HK-2 (cell line): Measurements from ENCODE around the gene TBX21.
A peak's percentile ranks its signal among the peaks of the same experiment; 100 is the strongest.

Experiments used
- DNase-seq: peaks from one replicate; pipeline ENCODE4 v3.0.0-alpha.2; 2018; ENCODE audit not compliant: unreplicated experiment

TBX21 gene

GRCh38 chr17:47698749-47699535, 34.1 kb upstream of the TBX21 start:
- peak; percentile 77 for DNase-seq

- no peak for DNase-seq
Measured at GRCh38 chr17:47699536-47699840, 33.5 kb upstream of the TBX21 start.

DNA sequence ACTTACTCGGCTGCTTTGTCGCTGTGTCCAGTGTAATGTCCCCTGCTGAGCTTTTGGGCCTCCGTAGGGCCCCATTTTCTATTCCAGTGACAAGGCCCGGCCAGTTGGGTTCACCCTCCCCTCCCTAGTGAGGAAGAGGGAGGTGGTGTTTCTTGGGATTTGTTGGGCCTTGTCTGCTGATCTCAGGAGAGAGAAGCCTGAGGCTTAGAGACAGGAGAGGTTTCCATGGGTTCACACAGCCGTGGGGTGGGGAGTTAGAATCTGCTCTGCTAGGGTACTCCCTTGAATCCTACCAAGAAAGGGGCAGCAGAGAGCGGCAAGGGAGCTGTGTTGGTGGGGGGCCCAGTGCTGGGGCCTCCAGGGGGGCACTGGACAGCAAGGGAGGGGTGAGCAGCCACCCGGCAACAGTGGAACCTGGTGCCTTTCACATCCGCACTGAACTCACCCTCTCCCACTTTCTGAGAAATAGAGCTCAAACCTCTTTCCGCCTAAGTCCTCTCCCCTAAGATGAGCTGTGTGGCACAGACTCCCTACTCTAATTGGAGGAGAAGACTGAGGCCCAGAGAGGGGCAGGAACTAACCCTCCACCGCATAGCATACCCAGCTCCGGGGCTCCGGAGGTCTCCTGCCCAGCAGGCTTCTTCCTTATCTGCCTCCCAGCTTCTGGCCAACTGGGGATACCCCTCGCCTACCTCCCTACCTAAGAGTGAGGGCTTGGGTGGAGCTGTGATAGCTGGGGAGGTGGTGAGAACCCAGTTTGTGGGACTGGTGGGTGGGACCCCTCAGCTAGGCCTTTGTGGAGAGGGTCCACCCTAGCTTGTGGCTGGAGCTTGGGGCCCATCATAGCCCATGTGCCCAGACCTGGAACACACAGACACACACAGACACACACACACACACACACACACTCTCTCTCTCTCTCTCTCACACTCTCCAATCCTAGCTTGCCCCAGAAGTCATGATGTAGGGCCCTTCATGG, 32.3 kb upstream of the TBX21 start:
- DNase-seq: no peak

DNA sequence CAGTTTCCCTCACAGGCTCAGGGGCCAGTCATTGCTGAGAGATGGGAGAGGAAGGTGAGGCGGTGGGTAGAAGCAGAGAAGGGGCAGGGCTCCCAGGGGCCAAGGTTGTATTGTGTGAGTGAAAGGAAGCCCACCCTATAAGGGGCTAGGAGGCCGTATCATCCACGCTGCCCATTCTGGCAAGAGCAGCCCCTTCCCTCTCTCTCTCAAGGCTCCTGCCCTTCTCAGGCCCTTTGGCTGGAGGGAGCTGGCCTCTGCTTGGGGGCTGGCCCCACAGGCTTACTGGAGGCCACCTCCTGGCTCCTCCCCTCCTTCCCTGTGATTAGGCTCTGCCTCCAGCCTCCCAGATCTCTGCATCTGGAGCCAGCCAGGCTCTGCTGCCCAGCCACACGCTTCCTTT, 31.4 kb upstream of the TBX21 start:
- no peak for DNase-seq

GRCh38 chr17:47702391-47702995, 30.5 kb upstream of the TBX21 start:
- DNase-seq: no peak

- DNase-seq: no peak
Measured at GRCh38 chr17:47703191-47703591, 29.8 kb upstream of the TBX21 start.

GRCh38 chr17:47703671-47704070, 29.4 kb upstream of the TBX21 start:
- no peak for DNase-seq

- no peak for DNase-seq
Measured at GRCh38 chr17:47704116-47704515, 28.9 kb upstream of the TBX21 start.

GRCh38 chr17:47704736-47705135, 28.3 kb upstream of the TBX21 start:
- no peak for DNase-seq

GRCh38 chr17:47705536-47706530, 27.2 kb upstream of the TBX21 start:
- no peak for DNase-seq

- no peak for DNase-seq
Measured at GRCh38 chr17:47707056-47707804, 25.8 kb upstream of the TBX21 start.

GRCh38 chr17:47707884-47708283, 25.2 kb upstream of the TBX21 start:
- no peak for DNase-seq

DNA sequence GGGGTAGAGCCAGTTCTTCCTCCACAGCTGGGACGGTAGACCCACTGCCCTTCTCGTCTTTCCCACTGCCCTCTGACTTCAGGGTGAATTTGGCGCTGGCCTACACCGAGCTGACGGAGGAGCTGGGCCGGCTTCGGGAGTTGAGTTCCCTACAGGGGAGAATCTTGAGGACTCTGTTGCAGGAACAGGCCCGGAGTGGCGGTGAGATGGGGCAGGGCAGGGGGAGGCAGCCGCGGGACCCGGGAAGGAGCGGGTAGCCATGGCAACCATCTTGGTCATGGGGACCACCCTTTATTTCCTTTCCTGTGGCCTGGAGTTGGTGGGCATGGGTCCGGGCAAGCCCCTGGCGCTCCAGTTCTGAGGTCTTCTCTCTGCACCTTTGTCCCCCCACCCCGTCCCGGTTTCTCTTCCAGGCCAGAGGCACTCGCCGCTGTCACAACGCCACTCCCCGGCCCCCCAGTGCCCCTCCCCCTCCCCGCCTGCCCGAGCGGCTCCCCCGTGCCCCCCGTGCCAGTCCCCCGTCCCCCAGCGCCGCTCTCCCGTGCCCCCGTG, 24.6 kb upstream of the TBX21 start:
- DNase-seq: no peak

GRCh38 chr17:47708864-47709541, 24.0 kb upstream of the TBX21 start:
- DNase-seq: no peak

DNA sequence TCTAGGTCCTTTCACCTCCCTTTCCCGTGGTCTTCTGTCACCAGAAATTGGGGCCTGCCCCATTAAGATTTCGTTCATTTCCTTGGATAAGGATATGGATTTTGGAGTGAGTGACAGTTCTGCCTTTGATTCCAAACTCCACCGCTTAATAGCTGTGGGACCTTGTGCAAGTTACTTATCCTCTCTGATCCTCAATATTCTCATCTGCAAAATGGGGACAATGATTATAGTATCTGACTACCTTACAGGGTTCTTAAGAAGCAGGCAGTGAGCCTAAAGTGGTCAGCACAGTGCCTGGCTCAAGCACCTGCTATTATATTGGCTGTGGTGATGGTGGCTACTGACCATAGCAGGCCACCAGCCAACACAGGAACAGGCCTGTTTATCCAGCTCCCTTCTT, 23.4 kb upstream of the TBX21 start:
- no peak for DNase-seq

DNA sequence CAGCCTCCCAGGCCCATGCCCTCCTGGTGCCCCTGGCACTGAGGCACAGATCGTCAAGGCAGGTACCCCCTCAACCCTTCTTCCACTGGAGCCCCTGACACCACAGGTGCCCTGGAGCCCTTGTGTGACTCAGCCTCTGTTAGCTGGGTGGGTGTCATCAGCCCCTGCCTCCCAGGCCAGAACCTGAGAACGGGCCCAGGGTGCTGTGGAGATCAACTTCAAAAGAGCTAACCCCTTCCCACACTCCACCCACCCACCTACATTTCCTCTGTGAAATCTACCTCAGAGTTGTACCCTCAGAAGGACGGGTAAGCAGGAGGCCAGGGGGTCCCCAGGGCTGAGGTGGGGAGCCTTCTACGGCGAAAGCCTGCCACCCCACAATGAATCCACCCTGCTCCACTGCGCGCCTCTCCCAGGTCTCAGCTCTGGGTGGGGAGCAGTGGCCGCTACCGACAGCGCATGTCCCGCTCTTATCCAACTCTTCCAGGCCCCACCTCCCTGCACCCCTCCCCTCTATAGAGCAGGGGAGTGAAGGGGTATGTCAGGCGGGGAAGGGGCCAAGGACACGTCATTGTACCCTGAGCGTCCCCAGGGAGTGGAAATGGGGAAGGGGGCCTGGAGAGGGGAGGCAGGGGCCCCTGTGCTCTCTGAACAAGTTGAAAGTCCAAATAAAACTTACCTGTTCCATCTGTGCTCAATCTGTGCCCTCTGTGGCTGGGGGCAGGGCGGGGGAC, 21.5 kb upstream of the TBX21 start:
- no peak for DNase-seq

GRCh38 chr17:47712330-47713023, 20.6 kb upstream of the TBX21 start:
- DNase-seq: no peak

GRCh38 chr17:47713980-47714700, 18.9 kb upstream of the TBX21 start:
- no peak for DNase-seq
